Measurements from ENCODE around the gene EIF4E2.

The EIF4E2 gene

GRCh38 chr2:232604535-232604934, 54.0 kb downstream of the EIF4E2 start:
- Histone ChIP-seq H3K9ac (ENCODE audit: low read length) (no peak overlapping the region), H3K4me2 (ENCODE audit: low read depth, low read length, poor library complexity, severe bottlenecking) (no peak overlapping the region), H3K27ac (ENCODE audit: low read depth, low read length) (no peak overlapping the region), H3K27me3 (ENCODE audit: low read length) (no peaks in the 10 kb centered on the region), H2AFZ (ENCODE audit: low read depth, low read length, severe bottlenecking) (no peak overlapping the region), H3K79me2 (ENCODE audit: insufficient read depth, low read length) (no peaks in the 10 kb centered on the region), H3K36me3 (ENCODE audit: low read length) (no peaks in the 10 kb centered on the region), H3K9me3 (ENCODE audit: insufficient read depth, low read length) (no peaks in the 10 kb centered on the region), H4K20me1 (ENCODE audit: low read depth, low read length) (no peaks in the 10 kb centered on the region), H3K9me2 (replicated peaks; ENCODE audit: insufficient read depth, low read length) (no peaks in the 10 kb centered on the region), H3K4me3 (ENCODE audit: insufficient read depth, low read length, poor library complexity, severe bottlenecking) (no peak overlapping the region), H3F3A (ENCODE audit: insufficient read depth) (no peaks in the 10 kb centered on the region)
- TF ChIP-seq EZH2phosphoT487 (conservative IDR thresholded peaks at IDR 0.05; ENCODE audit: low read length) (no peak), CTCF (IDR thresholded peaks at IDR 0.05; ENCODE audit: insufficient read depth, low read length, poor library complexity, severe bottlenecking) (no peak)

GRCh38 chr2:232607011-232607410, 56.5 kb downstream of the EIF4E2 start:
- H3K27me3 ChIP-seq (ENCODE audit: low read length) = no peaks in the 10 kb centered on the region
- no peaks in the 10 kb centered on the region for H3K9me3 ChIP-seq (ENCODE audit: insufficient read depth, low read length)
- no peaks in the 10 kb centered on the region for H4K20me1 ChIP-seq (ENCODE audit: low read depth, low read length)
- no peaks in the 10 kb centered on the region for H3K36me3 ChIP-seq (ENCODE audit: low read length)
- H2AFZ ChIP-seq (ENCODE audit: low read depth, low read length, severe bottlenecking) = no peak overlapping the region
- no peaks in the 10 kb centered on the region for H3K9me2 ChIP-seq (replicated peaks; ENCODE audit: insufficient read depth, low read length)
- H3K4me2 ChIP-seq (ENCODE audit: low read depth, low read length, poor library complexity, severe bottlenecking) = no peak overlapping the region
- no peak overlapping the region for H3K27ac ChIP-seq (ENCODE audit: low read depth, low read length)
- H3K79me2 ChIP-seq (ENCODE audit: insufficient read depth, low read length) = no peaks in the 10 kb centered on the region
- no peak overlapping the region for H3K9ac ChIP-seq (ENCODE audit: low read length)
- no peaks in the 10 kb centered on the region for H3F3A ChIP-seq (ENCODE audit: insufficient read depth)
- TF ChIP-seq EZH2phosphoT487 (conservative IDR thresholded peaks at IDR 0.05; ENCODE audit: low read length) (no peak), CTCF (IDR thresholded peaks at IDR 0.05; ENCODE audit: insufficient read depth, low read length, poor library complexity, severe bottlenecking) (no peak)
- H3K4me3 ChIP-seq (ENCODE audit: insufficient read depth, low read length, poor library complexity, severe bottlenecking) = no peak overlapping the region

- Histone ChIP-seq H3K4me3 (ENCODE audit: insufficient read depth, low read length, poor library complexity, severe bottlenecking) (no peak overlapping the region), H3K9me2 (replicated peaks; ENCODE audit: insufficient read depth, low read length) (no peaks in the 10 kb centered on the region), H3K9me3 (ENCODE audit: insufficient read depth, low read length) (no peaks in the 10 kb centered on the region), H3K4me2 (ENCODE audit: low read depth, low read length, poor library complexity, severe bottlenecking) (no peak overlapping the region), H3K27me3 (ENCODE audit: low read length) (no peaks in the 10 kb centered on the region), H3K79me2 (ENCODE audit: insufficient read depth, low read length) (no peaks in the 10 kb centered on the region), H2AFZ (ENCODE audit: low read depth, low read length, severe bottlenecking) (no peak overlapping the region), H4K20me1 (ENCODE audit: low read depth, low read length) (no peaks in the 10 kb centered on the region), H3K9ac (ENCODE audit: low read length) (no peak overlapping the region), H3K27ac (ENCODE audit: low read depth, low read length) (no peak overlapping the region), H3K36me3 (ENCODE audit: low read length) (no peaks in the 10 kb centered on the region), H3F3A (ENCODE audit: insufficient read depth) (no peaks in the 10 kb centered on the region)
- TF ChIP-seq EZH2phosphoT487 (conservative IDR thresholded peaks at IDR 0.05; ENCODE audit: low read length) = no peak
- no peak for TF ChIP-seq CTCF (IDR thresholded peaks at IDR 0.05; ENCODE audit: insufficient read depth, low read length, poor library complexity, severe bottlenecking)
Observed at GRCh38 chr2:232609607-232610006, 59.1 kb downstream of the EIF4E2 start.

Measured in SU-DHL-6 (cell line).